Neural crest cell (in vitro differentiated cells): ENCODE results near the gene E2F3. TPM values are rescaled to one million over a fixed set of nuclear protein-coding genes. Genes with fewer than 3 reads are reported as not detected.

ENCODE experiments used
- DNase-seq: peaks from one replicate; pipeline ENCODE4 v3.0.0; 2021; ENCODE audit warnings: low read depth, mixed read lengths, low spot score
- H3K27ac Mint-ChIP-seq: one replicate; pipeline ENCODE4 v1.8.0; 2021; ENCODE audit warnings: mild to moderate bottlenecking, mixed read lengths; ENCODE audit not compliant: unreplicated experiment
- H3K27me3 Mint-ChIP-seq: 2 replicates; pipeline ENCODE4 v1.8.0; 2021; ENCODE audit warnings: low read depth, mild to moderate bottlenecking, mixed read lengths
- H3K36me3 Mint-ChIP-seq: 2 replicates; pipeline ENCODE4 v1.8.0; 2021; ENCODE audit warnings: low read depth, mild to moderate bottlenecking, mixed read lengths
- H3K4me1 Mint-ChIP-seq: 2 replicates; pipeline ENCODE4 v1.8.0; 2021; ENCODE audit warnings: mixed read lengths
- H3K4me3 Mint-ChIP-seq: one replicate; pipeline ENCODE4 v1.8.0; 2021; ENCODE audit warnings: mild to moderate bottlenecking, mixed read lengths
- H3K9me3 Mint-ChIP-seq: 2 replicates; pipeline ENCODE4 v1.8.0; 2021; ENCODE audit warnings: mixed read lengths
- total RNA-seq: library from RNA; stranded (reverse); gene quantifications from 2 replicates; pipeline ENCODE4 v1.2.1, GENCODE V29; 2021
- TF ChIP-seq, protein P1 (sequence below): fragments of 200-600 bp; sonication (generic); conservative IDR thresholded peaks from 2 replicates; pipeline ENCODE4 v1.5.0; 2021; ENCODE audit warnings: antibody characterized with exemption, mild to moderate bottlenecking

Gene E2F3
- total RNA-seq, 1 donor from 2014 or later, result 43.8 TPM

DNA sequence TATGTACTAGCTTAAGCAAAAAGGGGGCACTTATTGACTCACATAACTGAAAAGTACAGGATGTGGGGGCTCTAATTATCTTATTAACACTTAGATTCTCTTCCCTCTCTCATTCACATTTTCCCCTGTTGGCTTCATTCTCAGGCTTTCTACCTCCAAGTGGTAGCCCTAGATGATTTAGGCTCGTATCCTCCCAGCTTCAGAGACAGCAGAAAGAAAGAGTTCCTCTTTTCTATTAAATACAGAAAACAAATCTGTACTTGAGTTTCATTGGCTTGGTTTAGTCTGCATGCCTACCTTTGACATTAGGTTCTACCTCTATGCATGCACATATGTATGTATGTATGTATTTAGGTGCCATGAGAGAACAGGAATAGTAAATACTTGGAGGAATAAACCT lies 15.5 kb upstream of the E2F3 start:
- no peak overlapping the region for H3K27ac Mint-ChIP-seq
- no peak overlapping the region for H3K4me3 Mint-ChIP-seq
- H3K27me3 Mint-ChIP-seq, result no peaks in the 10 kb centered on the region
- peaks cover 9% of the 10 kb centered on the region for H3K9me3 Mint-ChIP-seq
- no peak for DNase-seq
- TF ChIP-seq, protein P1, sequence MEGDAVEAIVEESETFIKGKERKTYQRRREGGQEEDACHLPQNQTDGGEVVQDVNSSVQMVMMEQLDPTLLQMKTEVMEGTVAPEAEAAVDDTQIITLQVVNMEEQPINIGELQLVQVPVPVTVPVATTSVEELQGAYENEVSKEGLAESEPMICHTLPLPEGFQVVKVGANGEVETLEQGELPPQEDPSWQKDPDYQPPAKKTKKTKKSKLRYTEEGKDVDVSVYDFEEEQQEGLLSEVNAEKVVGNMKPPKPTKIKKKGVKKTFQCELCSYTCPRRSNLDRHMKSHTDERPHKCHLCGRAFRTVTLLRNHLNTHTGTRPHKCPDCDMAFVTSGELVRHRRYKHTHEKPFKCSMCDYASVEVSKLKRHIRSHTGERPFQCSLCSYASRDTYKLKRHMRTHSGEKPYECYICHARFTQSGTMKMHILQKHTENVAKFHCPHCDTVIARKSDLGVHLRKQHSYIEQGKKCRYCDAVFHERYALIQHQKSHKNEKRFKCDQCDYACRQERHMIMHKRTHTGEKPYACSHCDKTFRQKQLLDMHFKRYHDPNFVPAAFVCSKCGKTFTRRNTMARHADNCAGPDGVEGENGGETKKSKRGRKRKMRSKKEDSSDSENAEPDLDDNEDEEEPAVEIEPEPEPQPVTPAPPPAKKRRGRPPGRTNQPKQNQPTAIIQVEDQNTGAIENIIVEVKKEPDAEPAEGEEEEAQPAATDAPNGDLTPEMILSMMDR, result no peak
- H3K36me3 Mint-ChIP-seq, result no peaks in the 10 kb centered on the region
- no peaks in the 10 kb centered on the region for H3K4me1 Mint-ChIP-seq

DNA sequence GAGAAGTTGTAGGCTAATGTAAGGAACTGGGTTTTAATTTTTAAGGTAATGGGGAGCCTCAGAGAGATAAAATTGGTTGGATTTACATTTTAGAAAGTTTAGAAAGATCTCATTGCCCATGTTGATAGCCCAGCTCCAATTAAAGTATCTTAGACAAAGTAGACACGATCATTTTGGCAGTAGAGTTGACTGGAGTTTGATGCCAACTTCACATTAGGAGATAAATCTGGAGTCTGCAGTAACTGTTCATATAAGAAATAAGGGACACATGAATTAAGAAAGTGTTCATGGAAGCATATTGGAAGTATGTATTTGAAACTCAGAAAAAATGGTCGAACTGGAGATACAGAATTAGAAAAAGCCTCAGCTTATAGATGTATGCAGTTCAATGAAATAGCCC lies 12.6 kb upstream of the E2F3 start:
- Mint-ChIP-seq H3K27me3 (no peaks in the 10 kb centered on the region), H3K4me1 (peaks cover 3% of the 10 kb centered on the region), H3K9me3 (peaks cover 9% of the 10 kb centered on the region), H3K4me3 (no peak overlapping the region), H3K36me3 (no peaks in the 10 kb centered on the region), H3K27ac (no peak overlapping the region)
- DNase-seq, result no peak
- TF ChIP-seq, protein P1, result no peak

DNA sequence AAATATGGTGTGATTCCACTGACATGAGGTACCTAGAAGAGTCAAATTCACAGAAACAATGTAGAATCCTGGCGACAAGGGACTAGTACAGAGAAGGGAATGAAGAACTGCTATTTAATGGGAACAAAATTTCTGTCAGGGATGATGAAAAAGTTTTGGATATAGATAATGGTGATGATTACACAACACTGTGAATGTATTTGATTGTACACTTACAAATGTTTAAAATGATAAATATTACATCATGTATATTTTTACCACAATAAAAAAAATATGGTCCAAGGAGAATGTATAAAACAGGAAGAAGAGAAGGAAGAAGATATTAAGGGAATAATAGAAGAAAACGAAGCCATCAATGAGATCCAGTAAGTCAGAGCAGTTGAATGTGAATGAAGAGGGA lies 8.4 kb upstream of the E2F3 start:
- no peak for DNase-seq
- Mint-ChIP-seq H3K4me1 (peaks cover 3% of the 10 kb centered on the region), H3K27ac (no peak overlapping the region), H3K27me3 (peaks cover 12% of the 10 kb centered on the region), H3K4me3 (no peak overlapping the region), H3K9me3 (peaks cover 9% of the 10 kb centered on the region), H3K36me3 (no peaks in the 10 kb centered on the region)
- TF ChIP-seq, protein P1, result no peak

DNA sequence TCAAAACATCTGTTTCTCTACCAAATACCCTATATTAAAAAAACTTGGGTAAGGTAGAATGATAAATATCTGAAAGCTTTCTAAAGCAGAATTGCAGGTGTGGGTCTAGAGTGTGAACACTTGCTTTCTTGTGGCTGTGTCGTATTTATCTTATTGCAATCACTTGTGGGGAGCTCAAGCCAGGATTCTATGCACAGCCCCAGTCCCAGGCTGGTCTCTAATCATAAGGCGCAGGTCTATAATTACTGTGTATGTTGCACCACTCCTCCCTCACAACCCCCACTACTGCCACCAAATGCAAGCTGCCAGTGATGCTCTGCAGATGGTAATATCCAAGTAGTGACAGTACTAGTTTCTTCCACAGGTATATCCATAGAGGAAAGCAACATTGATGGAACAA lies 2.2 kb upstream of the E2F3 start:
- Mint-ChIP-seq H3K27me3 (peaks cover 25% of the 10 kb centered on the region), H3K4me3 (no peak overlapping the region), H3K4me1 (peaks cover 17% of the 10 kb centered on the region), H3K36me3 (peaks cover 4% of the 10 kb centered on the region), H3K9me3 (no peaks in the 10 kb centered on the region), H3K27ac (no peak overlapping the region)
- no peak for DNase-seq
- TF ChIP-seq, protein P1, result no peak

DNA sequence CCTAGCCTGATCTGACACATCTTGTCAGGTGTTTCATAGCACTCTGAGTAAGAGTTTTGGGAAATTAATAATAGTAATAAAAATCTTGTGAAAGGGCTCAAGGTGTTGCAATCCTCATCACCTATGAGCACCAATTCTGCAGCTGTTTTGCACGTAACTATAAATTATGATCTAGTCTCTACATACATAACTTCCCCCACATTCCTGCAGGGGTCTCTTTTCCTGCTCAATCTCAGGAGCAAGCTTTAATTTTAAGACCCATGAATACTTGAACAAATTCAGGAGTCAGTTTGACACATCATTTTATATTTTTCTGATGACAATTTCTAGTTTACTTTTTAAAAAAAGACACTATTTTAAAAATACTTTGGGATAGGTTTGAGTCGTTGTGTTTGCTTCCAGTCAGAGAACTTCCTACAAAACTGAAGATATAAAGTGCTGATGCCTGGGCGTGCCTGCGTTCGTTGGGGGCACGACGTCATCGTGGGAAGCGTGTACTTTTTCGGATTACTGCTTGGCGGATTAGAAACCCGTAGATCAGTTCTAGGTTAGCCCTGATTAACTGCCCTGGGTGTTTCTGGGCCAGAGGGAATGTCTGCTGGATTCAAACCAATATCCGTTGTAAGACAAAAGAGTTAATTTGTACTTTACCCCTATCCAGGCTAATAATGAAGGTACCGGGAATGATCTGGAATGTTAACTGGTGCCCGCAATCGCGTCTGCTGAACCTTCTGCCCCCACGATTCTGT lies 1.0 kb upstream of the E2F3 start:
- Mint-ChIP-seq H3K27ac (peak overlapping the region; percentile 65), H3K9me3 (no peaks in the 10 kb centered on the region), H3K27me3 (peaks cover 25% of the 10 kb centered on the region), H3K4me1 (peaks cover 24% of the 10 kb centered on the region), H3K36me3 (peaks cover 8% of the 10 kb centered on the region), H3K4me3 (peak overlapping the region; percentile 99)
- TF ChIP-seq, protein P1, result peak; percentile 67
- peak; percentile 15 for DNase-seq

DNA sequence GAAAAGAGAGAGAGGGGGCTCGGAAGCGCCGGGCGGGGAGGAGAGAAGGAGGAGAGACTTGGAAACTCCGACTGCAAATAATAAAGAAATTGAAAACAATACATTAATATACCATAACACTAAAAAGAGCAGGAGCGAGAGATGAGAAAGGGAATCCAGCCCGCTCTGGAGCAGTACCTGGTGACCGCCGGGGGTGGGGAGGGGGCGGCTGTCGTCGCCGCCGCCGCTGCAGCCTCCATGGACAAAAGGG lies 338 bp downstream of the E2F3 start:
- Mint-ChIP-seq H3K4me3 (peak overlapping the region; percentile 99), H3K9me3 (no peaks in the 10 kb centered on the region), H3K4me1 (peaks cover 26% of the 10 kb centered on the region), H3K27ac (peak overlapping the region; percentile 99), H3K36me3 (peaks cover 10% of the 10 kb centered on the region), H3K27me3 (peaks cover 17% of the 10 kb centered on the region)
- no peak for DNase-seq
- TF ChIP-seq, protein P1, result no peak
